ENCODE data around the gene GTF2F2. TPM values are rescaled to one million over a fixed set of nuclear protein-coding genes. Genes with fewer than 3 reads are reported as not detected.
"Not testable (repeated sequence)": the region's sequence is repeated elsewhere in the genome, so short reads cannot be mapped to it uniquely, and the experiment has no call there.

Gene GTF2F2
- total and polyA plus RNA-seq, 5 donors from 2014 or later = 7.0 to 16.1 (median 9.7) TPM

DNA sequence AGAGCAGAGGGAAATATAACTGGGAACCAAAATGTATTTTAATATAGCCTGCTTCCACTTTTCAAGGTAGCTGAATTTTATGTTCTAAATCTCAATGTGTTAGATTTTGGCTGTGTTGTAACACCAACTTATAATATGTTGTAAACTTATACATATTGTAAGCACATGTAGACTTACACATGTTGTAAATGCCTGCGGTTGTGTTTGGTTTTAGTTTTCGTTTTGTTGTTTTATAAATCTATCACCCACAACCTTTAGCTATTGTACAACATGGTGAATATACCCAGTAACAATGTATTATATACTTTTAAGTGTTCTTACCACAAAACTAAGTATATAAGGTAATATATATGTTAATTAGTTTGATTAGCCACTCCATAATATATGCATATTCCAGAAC, 65.0 kb downstream of the GTF2F2 start:
- Histone ChIP-seq H3K27me3 (ENCODE audit: control insufficient read depth, insufficient read depth, low read length) (no peaks in the 10 kb centered on the region), H3K4me1 (ENCODE audit: control insufficient read depth, insufficient read depth, low read length, poor library complexity, severe bottlenecking) (no peaks in the 10 kb centered on the region), H3K9me3 (ENCODE audit: control insufficient read depth in 2 of 2, low read length in 2 of 2) (no peaks in the 10 kb centered on the region), H3K4me3 (ENCODE audit: low read depth, low read length) (no peak overlapping the region), H3K27ac (ENCODE audit: insufficient read depth, low read length, poor library complexity, severe bottlenecking) (no peak overlapping the region), H3K36me3 (ENCODE audit: control insufficient read depth, insufficient read depth, low read length) (peaks cover 13% of the 10 kb centered on the region)
- Mint-ChIP-seq H3K4me3 (no peak overlapping the region), H3K36me3 (peaks cover 39% of the 10 kb centered on the region), H3K9me3 (peaks cover 0 to 2% (median 0%) of the 10 kb centered on the region in 7 donors), H3K27me3 (no peaks in the 10 kb centered on the region), H3K4me1 (peaks cover 3 to 17% (median 6%) of the 10 kb centered on the region in 4 donors), H3K27ac (no peak overlapping the region)
- ATAC-seq (ENCODE audit: low read depth in 2 of 2) (no peak), DNase-seq (no peak)

- H3K27me3 ChIP-seq (ENCODE audit: control insufficient read depth, insufficient read depth, low read length); H3K27me3 Mint-ChIP-seq; ATAC-seq (ENCODE audit: low read depth in 2 of 2); H3K27ac ChIP-seq (ENCODE audit: insufficient read depth, low read length, poor library complexity, severe bottlenecking); H3K36me3 ChIP-seq (ENCODE audit: control insufficient read depth, insufficient read depth, low read length); H3K4me3 ChIP-seq (ENCODE audit: low read depth, low read length); H3K9me3 Mint-ChIP-seq; DNase-seq; H3K4me3 Mint-ChIP-seq; H3K9me3 ChIP-seq (ENCODE audit: control insufficient read depth in 2 of 2, low read length in 2 of 2); H3K4me1 Mint-ChIP-seq; H3K27ac Mint-ChIP-seq; H3K4me1 ChIP-seq (ENCODE audit: control insufficient read depth, insufficient read depth, low read length, poor library complexity, severe bottlenecking): not testable (repeated sequence)
- H3K36me3 Mint-ChIP-seq = peaks cover 25% of the 10 kb centered on the region
Observed at GRCh38 chr13:45189077-45189476, 68.8 kb downstream of the GTF2F2 start.

- H3K27me3 Mint-ChIP-seq; DNase-seq; H3K27me3 ChIP-seq (ENCODE audit: control insufficient read depth, insufficient read depth, low read length); H3K36me3 ChIP-seq (ENCODE audit: control insufficient read depth, insufficient read depth, low read length); H3K4me3 ChIP-seq (ENCODE audit: low read depth, low read length); H3K9me3 ChIP-seq (ENCODE audit: control insufficient read depth in 2 of 2, low read length in 2 of 2); H3K4me3 Mint-ChIP-seq; ATAC-seq (ENCODE audit: low read depth in 2 of 2); H3K27ac ChIP-seq (ENCODE audit: insufficient read depth, low read length, poor library complexity, severe bottlenecking); H3K9me3 Mint-ChIP-seq; H3K27ac Mint-ChIP-seq; H3K4me1 ChIP-seq (ENCODE audit: control insufficient read depth, insufficient read depth, low read length, poor library complexity, severe bottlenecking); H3K4me1 Mint-ChIP-seq: not testable (repeated sequence)
- peaks cover 26% of the 10 kb centered on the region for H3K36me3 Mint-ChIP-seq
Observed at GRCh38 chr13:45189511-45189910, 69.2 kb downstream of the GTF2F2 start.

DNA sequence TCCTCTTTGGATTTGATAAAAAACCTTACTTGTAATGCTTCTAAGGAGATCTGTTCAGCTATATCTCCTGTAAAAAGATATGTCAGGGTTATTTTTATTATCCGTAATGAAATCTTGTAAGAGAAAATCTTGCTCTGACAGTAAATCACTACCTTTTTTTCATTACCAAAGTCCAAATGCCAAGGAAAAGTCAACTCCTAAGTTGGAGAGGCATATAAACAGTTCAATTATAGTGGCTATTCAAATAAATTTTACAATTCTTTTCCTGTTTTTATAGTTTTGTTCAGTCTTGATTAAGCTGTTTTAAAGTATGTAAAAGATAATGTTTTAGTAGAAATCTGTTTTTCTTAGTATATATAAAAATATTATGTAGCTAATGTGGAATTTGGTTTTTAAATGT, 71.6 kb downstream of the GTF2F2 start:
- Mint-ChIP-seq H3K9me3 (no peaks in the 10 kb centered on the region), H3K27me3 (no peaks in the 10 kb centered on the region), H3K4me3 (no peak overlapping the region), H3K36me3 (peaks cover 29% of the 10 kb centered on the region), H3K27ac (no peak overlapping the region), H3K4me1 (peaks cover 2 to 9% (median 8%) of the 10 kb centered on the region in 4 donors)
- ATAC-seq (ENCODE audit: low read depth in 2 of 2) (no peak), DNase-seq (no peak)
- no peak overlapping the region for H3K27ac ChIP-seq (ENCODE audit: insufficient read depth, low read length, poor library complexity, severe bottlenecking)
- H3K4me3 ChIP-seq (ENCODE audit: low read depth, low read length) = no peak overlapping the region
- H3K9me3 ChIP-seq (ENCODE audit: control insufficient read depth in 2 of 2, low read length in 2 of 2) = no peaks in the 10 kb centered on the region
- no peaks in the 10 kb centered on the region for H3K4me1 ChIP-seq (ENCODE audit: control insufficient read depth, insufficient read depth, low read length, poor library complexity, severe bottlenecking)
- no peaks in the 10 kb centered on the region for H3K27me3 ChIP-seq (ENCODE audit: control insufficient read depth, insufficient read depth, low read length)
- H3K36me3 ChIP-seq (ENCODE audit: control insufficient read depth, insufficient read depth, low read length) = peaks cover 3% of the 10 kb centered on the region

DNA sequence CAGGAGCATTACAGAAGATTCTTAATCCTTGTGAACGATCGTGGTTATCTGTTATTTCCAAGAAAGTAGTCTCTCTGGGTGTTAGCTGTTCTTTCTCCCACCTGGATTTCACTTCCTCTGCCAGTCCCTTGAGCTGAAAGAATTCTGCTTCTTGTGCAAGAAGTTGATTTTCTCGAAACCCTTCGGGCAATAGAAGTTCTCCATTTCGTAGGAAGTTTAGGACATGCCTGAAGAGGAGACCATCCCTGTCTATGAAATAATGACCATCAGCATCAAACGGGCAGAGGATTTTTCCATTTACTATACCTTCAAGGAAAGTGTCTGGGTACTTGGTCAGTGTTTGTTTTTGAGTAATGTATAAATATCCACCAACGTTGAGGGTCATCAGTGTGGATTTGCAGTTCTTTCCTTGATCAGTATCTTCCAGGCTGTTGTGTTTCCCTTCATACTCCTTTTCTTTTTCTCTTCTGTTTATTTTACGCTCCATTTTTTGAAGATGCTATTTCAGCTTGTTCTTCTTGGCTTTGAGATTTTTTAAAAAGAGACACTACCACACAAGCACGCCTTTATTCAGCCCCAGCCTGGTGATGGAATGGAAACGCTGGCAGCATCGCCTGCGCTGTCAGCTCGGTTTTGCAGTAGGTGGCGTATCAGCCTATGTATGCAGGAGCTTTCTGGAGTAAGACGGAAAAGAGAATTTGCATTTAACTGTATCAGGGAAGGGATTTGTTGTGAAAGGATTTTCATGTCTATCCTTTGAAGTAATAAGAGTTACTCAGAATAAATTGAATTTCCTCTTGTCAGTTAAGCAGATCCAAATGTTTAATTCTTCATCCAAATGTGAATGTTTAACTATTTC, 74.0 kb downstream of the GTF2F2 start:
- ATAC-seq (ENCODE audit: low read depth in 2 of 2) (no peak), DNase-seq (no peak)
- H3K4me1 ChIP-seq (ENCODE audit: control insufficient read depth, insufficient read depth, low read length, poor library complexity, severe bottlenecking) = no peaks in the 10 kb centered on the region
- no peaks in the 10 kb centered on the region for H3K9me3 ChIP-seq (ENCODE audit: control insufficient read depth in 2 of 2, low read length in 2 of 2)
- no peaks in the 10 kb centered on the region for H3K9me3 Mint-ChIP-seq
- H3K4me3 ChIP-seq (ENCODE audit: low read depth, low read length) = no peak overlapping the region
- peaks cover 24% of the 10 kb centered on the region for H3K36me3 Mint-ChIP-seq
- H3K4me3 Mint-ChIP-seq = peak overlapping the region in 1 of 4 donors; percentile 47
- no peaks in the 10 kb centered on the region for H3K27me3 Mint-ChIP-seq
- H3K36me3 ChIP-seq (ENCODE audit: control insufficient read depth, insufficient read depth, low read length) = no peaks in the 10 kb centered on the region
- H3K4me1 Mint-ChIP-seq = peaks cover 9 to 15% (median 11%) of the 10 kb centered on the region in 4 donors
- H3K27ac ChIP-seq (ENCODE audit: insufficient read depth, low read length, poor library complexity, severe bottlenecking) = no peak overlapping the region
- H3K27ac Mint-ChIP-seq = peak overlapping the region in 1 of 3 donors; percentile 44
- no peaks in the 10 kb centered on the region for H3K27me3 ChIP-seq (ENCODE audit: control insufficient read depth, insufficient read depth, low read length)

DNA sequence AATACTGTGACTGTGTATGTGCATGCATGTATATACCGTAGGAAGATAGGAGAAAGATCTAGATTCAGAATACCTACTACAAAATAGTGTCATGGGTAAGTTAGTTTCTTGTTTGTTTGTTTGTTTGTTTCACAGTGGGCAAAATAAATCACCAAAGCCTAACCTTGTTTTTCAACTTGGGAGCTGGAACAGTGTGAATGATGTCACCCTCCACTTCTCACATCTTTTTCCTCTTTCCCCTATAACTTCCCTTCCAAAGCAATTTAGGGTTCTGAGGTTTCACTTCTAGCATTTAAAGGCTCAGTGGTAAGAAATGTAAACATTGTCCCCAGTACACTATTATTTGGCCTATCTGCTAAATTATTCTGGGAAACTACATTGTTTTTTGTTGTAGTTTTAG, 75.1 kb downstream of the GTF2F2 start:
- no peak overlapping the region for H3K4me3 Mint-ChIP-seq
- no peaks in the 10 kb centered on the region for H3K4me1 ChIP-seq (ENCODE audit: control insufficient read depth, insufficient read depth, low read length, poor library complexity, severe bottlenecking)
- DNase-seq = no peak
- peaks cover 29% of the 10 kb centered on the region for H3K36me3 Mint-ChIP-seq
- no peaks in the 10 kb centered on the region for H3K27me3 ChIP-seq (ENCODE audit: control insufficient read depth, insufficient read depth, low read length)
- no peaks in the 10 kb centered on the region for H3K9me3 ChIP-seq (ENCODE audit: control insufficient read depth in 2 of 2, low read length in 2 of 2)
- peaks cover 9 to 18% (median 13%) of the 10 kb centered on the region in 4 donors for H3K4me1 Mint-ChIP-seq
- H3K9me3 Mint-ChIP-seq = no peaks in the 10 kb centered on the region
- H3K27ac ChIP-seq (ENCODE audit: insufficient read depth, low read length, poor library complexity, severe bottlenecking) = no peak overlapping the region
- no peaks in the 10 kb centered on the region for H3K36me3 ChIP-seq (ENCODE audit: control insufficient read depth, insufficient read depth, low read length)
- no peak overlapping the region for H3K4me3 ChIP-seq (ENCODE audit: low read depth, low read length)
- H3K27me3 Mint-ChIP-seq = no peaks in the 10 kb centered on the region
- H3K27ac Mint-ChIP-seq = no peak overlapping the region
- no peak for ATAC-seq (ENCODE audit: low read depth in 2 of 2)

DNA sequence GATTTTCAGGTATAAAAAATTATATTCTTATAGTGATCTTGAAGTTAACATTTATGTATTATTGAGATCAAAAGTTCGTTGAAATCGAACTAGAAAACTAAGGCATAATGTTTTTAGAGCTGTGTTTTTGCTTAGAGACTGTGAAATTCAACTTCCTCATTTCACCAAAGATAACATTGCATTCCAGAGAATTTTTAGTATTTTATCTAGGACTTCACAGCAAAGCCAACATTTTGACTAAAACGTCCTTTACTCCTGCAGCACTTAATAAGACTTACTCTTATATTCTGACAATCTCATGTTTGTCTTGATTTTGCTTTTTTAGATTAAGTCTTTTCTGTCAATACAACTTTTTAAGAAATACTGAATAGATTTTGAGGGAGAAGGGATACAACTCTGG, 75.8 kb downstream of the GTF2F2 start:
- H3K4me3 ChIP-seq (ENCODE audit: low read depth, low read length) = no peak overlapping the region
- Mint-ChIP-seq H3K27ac (no peak overlapping the region), H3K4me1 (peaks cover 9 to 22% (median 13%) of the 10 kb centered on the region in 4 donors), H3K9me3 (no peaks in the 10 kb centered on the region), H3K4me3 (no peak overlapping the region), H3K27me3 (no peaks in the 10 kb centered on the region), H3K36me3 (peaks cover 31% of the 10 kb centered on the region)
- H3K4me1 ChIP-seq (ENCODE audit: control insufficient read depth, insufficient read depth, low read length, poor library complexity, severe bottlenecking) = no peaks in the 10 kb centered on the region
- H3K36me3 ChIP-seq (ENCODE audit: control insufficient read depth, insufficient read depth, low read length) = no peaks in the 10 kb centered on the region
- no peak overlapping the region for H3K27ac ChIP-seq (ENCODE audit: insufficient read depth, low read length, poor library complexity, severe bottlenecking)
- no peaks in the 10 kb centered on the region for H3K27me3 ChIP-seq (ENCODE audit: control insufficient read depth, insufficient read depth, low read length)
- H3K9me3 ChIP-seq (ENCODE audit: control insufficient read depth in 2 of 2, low read length in 2 of 2) = no peaks in the 10 kb centered on the region
- ATAC-seq (ENCODE audit: low read depth in 2 of 2) (no peak), DNase-seq (no peak)

DNA sequence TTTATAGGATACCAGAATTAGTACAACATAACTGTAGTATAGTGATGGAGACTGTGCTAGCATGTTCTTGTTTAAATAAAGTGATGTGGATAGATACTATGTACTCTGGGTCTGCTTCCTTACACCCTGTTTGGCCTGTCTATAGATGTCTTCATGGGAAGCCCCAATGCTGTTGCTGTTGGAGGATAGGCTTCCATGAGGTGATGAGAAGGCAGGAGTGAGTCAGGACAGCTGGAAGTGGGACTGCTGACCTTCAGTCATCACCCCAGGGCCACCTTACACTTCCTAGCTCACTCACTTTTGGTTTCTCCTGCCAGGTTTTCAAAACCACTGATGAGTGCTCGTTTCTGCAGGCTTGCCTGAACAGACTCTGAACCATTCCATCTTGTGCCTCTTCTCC, 76.3 kb downstream of the GTF2F2 start:
- H3K36me3 ChIP-seq (ENCODE audit: control insufficient read depth, insufficient read depth, low read length) = no peaks in the 10 kb centered on the region
- DNase-seq = no peak
- Mint-ChIP-seq H3K9me3 (no peaks in the 10 kb centered on the region), H3K4me1 (peaks cover 9 to 22% (median 14%) of the 10 kb centered on the region in 4 donors), H3K36me3 (peaks cover 37% of the 10 kb centered on the region), H3K27ac (no peak overlapping the region), H3K27me3 (no peaks in the 10 kb centered on the region), H3K4me3 (no peak overlapping the region)
- no peak for ATAC-seq (ENCODE audit: low read depth in 2 of 2)
- no peaks in the 10 kb centered on the region for H3K4me1 ChIP-seq (ENCODE audit: control insufficient read depth, insufficient read depth, low read length, poor library complexity, severe bottlenecking)
- no peak overlapping the region for H3K27ac ChIP-seq (ENCODE audit: insufficient read depth, low read length, poor library complexity, severe bottlenecking)
- no peak overlapping the region for H3K4me3 ChIP-seq (ENCODE audit: low read depth, low read length)
- no peaks in the 10 kb centered on the region for H3K27me3 ChIP-seq (ENCODE audit: control insufficient read depth, insufficient read depth, low read length)
- no peaks in the 10 kb centered on the region for H3K9me3 ChIP-seq (ENCODE audit: control insufficient read depth in 2 of 2, low read length in 2 of 2)
